ENCODE data around the gene CXCL1.
"Not testable (repeated sequence)": the region's sequence is repeated elsewhere in the genome, so short reads cannot be mapped to it uniquely, and the experiment has no call there.

Gene CXCL1

GRCh38 chr4:73896416-73896815 is 27.2 kb downstream of the CXCL1 start:
- DNase-seq (ENCODE audit: low spot score) = no peak
- in situ Hi-C loops (cut with MboI; ENCODE audit: low pct_unique_long_range_greater_than_20kb, low sequenced_read_pairs, unreplicated experiment) = no loop called here
- TF ChIP-seq CTCF (IDR thresholded peaks at IDR 0.05; ENCODE audit: extremely low read depth, insufficient read depth, missing control alignments) = no peak

DNA sequence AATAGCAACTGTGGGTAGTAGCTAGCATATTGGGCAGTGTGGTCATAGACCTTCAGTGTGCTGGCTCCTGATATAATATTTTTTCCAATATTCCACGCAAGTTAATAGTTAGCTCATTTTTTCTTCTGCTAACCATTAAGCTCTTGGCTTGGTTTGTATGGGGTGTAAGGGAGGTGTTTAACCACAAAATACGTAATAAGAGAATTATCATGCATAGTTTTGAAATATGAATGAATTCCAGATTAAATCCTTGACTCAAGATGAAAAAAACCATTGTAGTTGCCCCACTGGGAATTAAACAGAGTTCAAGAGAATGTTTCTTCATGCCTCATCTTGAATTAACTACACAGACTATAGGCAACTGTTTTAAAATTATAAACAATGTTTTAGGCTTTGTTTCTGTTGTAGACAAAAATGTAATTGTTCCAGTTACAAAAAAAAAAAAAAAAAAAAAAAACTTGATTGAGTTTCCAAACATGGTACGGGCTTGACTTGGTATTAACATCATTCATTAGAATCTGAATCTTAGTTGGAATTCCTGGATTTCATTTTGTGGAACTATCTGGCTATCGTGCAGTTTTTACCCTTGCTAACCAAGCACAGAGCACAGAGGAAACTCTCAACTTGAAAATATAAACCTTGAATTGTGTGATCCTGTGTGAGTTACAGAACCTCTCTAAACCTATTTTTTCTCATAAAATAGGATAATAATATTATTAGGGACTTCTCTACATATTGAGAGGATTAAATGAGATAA is 28.4 kb downstream of the CXCL1 start:
- no peak for DNase-seq (ENCODE audit: low spot score)
- in situ Hi-C loops (cut with MboI; ENCODE audit: low pct_unique_long_range_greater_than_20kb, low sequenced_read_pairs, unreplicated experiment) = no loop called here
- no peak for TF ChIP-seq CTCF (IDR thresholded peaks at IDR 0.05; ENCODE audit: extremely low read depth, insufficient read depth, missing control alignments)

GRCh38 chr4:73899338-73899737 is 30.1 kb downstream of the CXCL1 start:
- in situ Hi-C loops (cut with MboI; ENCODE audit: low pct_unique_long_range_greater_than_20kb, low sequenced_read_pairs, unreplicated experiment); DNase-seq (ENCODE audit: low spot score): not testable (repeated sequence)

GRCh38 chr4:73901031-73901430 is 31.8 kb downstream of the CXCL1 start:
- no peak for TF ChIP-seq CTCF (IDR thresholded peaks at IDR 0.05; ENCODE audit: extremely low read depth, insufficient read depth, missing control alignments)
- in situ Hi-C loops (cut with MboI; ENCODE audit: low pct_unique_long_range_greater_than_20kb, low sequenced_read_pairs, unreplicated experiment) = no loop called here
- no peak for DNase-seq (ENCODE audit: low spot score)

DNA sequence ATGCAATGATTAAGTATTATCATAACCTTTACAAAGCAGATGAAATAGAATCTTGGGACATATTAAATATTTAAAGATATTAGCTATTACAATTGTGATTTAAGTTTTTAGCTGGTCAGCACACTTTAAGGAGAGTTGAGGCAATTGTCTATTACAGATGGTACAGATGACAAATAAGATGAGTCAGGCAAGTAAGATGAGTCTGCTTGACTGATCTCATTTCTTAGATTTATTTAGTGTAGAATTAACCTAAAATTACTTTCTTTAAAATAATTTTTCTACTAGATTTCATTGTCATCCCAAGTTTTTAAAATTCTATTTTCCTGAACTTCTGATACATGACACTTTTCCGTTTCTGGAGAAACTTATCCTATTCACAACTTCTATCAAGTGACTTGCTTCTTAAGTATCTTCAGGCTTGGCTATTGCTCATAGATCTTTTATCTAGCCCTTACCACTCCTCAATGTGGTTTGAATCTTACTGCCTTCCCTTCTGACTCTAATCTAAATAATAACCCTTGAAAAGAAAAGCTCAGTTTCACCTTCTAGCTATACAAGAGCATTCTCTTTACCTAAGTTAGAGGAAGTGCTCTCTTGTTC is 32.9 kb downstream of the CXCL1 start:
- DNase-seq (ENCODE audit: low spot score) = no peak
- in situ Hi-C loops (cut with MboI; ENCODE audit: low pct_unique_long_range_greater_than_20kb, low sequenced_read_pairs, unreplicated experiment) = no loop called here
- TF ChIP-seq CTCF (IDR thresholded peaks at IDR 0.05; ENCODE audit: extremely low read depth, insufficient read depth, missing control alignments) = no peak

DNA sequence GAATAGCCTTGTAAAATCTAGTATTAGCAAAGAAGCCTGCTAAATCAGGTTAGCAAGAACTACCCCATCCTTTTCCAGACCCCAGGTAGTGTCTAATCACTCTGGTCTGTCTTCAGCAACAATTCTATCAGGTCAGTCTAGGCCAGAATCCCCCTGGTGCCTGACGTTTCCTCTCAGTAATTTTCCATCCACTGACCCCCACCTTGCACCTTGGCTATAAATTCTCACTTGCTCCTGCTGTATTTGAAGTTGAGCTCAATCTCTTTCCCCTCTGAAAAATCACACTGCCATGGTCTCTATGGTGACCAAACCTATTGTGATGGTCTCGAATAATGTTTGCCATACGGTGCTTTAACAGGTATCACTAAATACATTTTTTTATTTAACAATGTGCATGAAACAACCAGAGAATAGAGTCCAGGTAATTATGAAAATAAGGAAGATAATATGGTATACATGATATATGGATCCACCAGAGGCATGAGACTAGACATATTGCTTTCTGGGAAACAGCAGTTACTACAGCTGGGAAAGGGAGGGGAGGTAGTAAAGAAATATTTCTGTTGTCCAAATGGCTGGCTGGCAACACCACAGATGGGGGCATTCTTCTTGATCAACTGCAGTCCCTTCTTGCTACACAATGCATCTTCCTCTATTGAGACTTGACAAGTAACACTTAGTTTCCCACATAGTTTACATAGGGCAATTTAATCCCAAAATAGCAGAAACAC is 33.8 kb downstream of the CXCL1 start:
- no peak for TF ChIP-seq CTCF (IDR thresholded peaks at IDR 0.05; ENCODE audit: extremely low read depth, insufficient read depth, missing control alignments)
- DNase-seq (ENCODE audit: low spot score) = no peak
- in situ Hi-C loops (cut with MboI; ENCODE audit: low pct_unique_long_range_greater_than_20kb, low sequenced_read_pairs, unreplicated experiment) = no loop called here

DNA sequence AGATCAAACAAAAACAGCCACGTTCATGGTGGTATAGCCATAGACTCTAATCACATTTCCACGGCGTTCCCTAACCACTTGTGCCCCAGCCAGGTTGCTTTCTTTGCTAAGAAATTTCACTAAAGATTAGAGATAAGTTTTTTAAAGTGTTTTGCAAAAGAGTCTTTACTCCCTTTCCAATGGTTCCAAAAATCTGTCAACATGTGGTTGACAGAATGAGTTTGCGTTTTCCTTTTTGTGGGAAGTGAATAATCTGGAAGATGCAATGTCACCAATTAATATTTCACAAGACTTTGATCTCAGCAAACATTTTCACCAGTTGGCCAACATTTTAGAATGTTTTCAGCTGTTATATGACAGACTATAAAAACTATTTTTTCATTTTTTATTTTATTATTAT is 35.3 kb downstream of the CXCL1 start:
- no peak for DNase-seq (ENCODE audit: low spot score)
- TF ChIP-seq CTCF (IDR thresholded peaks at IDR 0.05; ENCODE audit: extremely low read depth, insufficient read depth, missing control alignments) = no peak
- in situ Hi-C loops (cut with MboI; ENCODE audit: low pct_unique_long_range_greater_than_20kb, low sequenced_read_pairs, unreplicated experiment) = no loop called here
